WTC11 (cell line): Measurements from ENCODE around the gene COL5A1. TPM values are rescaled to one million over a fixed set of nuclear protein-coding genes. Genes with fewer than 3 reads are reported as not detected.

Source experiments
- ATAC-seq: fragments of 200-7000 bp; cut with Tn5 transposase; 2 replicates; pipeline ENCODE4 v1.10.0; 2021; ENCODE audit warnings: mild to moderate bottlenecking, moderate library complexity
- CTCF ChIA-PET: fragments of 300-600 bp; sonication (Branson Sonifier 250); formaldehyde crosslinking; loops from one replicate; lab custom pipeline; 2021; ENCODE audit warnings: antibody characterized with exemption; lab: Charles Lee
- POLR2A ChIA-PET: fragments of 350-600 bp; sonication (Branson Sonifier 250); formaldehyde crosslinking; loops from one replicate; lab custom pipeline; 2021; ENCODE audit warnings: antibody characterized with exemption; lab: Charles Lee
- DNase-seq: peaks from one replicate; pipeline ENCODE4 v3.0.0; 2021; ENCODE audit warnings: low spot score
- H3K27ac Mint-ChIP-seq: 2 replicates; pipeline ENCODE4 v1.8.0; 2021; ENCODE audit warnings: mixed read lengths
- H3K27me3 Mint-ChIP-seq: 2 replicates; pipeline ENCODE4 v1.8.0; 2021; ENCODE audit warnings: low read depth, mild to moderate bottlenecking, moderate library complexity, mixed read lengths
- H3K36me3 Mint-ChIP-seq: 2 replicates; pipeline ENCODE4 v1.8.0; 2021; ENCODE audit warnings: mixed read lengths
- H3K4me1 Mint-ChIP-seq: 2 replicates; pipeline ENCODE4 v1.8.0; 2022; ENCODE audit warnings: mixed read lengths
- H3K4me3 Mint-ChIP-seq: 2 replicates; pipeline ENCODE4 v1.8.0; 2021; ENCODE audit warnings: mild to moderate bottlenecking, moderate library complexity, mixed read lengths
- H3K9me3 Mint-ChIP-seq: 2 replicates; pipeline ENCODE4 v1.8.0; 2021; ENCODE audit warnings: mixed read lengths
- ARID4B ChIP-seq: sonication (generic); formaldehyde crosslinking; IDR thresholded peaks from 2 replicates; pipeline ENCODE4 v1.8.0; 2023; ENCODE audit warnings: missing genetic modification reagents, mild to moderate bottlenecking, borderline replicate concordance
- CREB1 ChIP-seq: sonication (generic); formaldehyde crosslinking; IDR thresholded peaks from 2 replicates; pipeline ENCODE4 v1.8.0; 2023; ENCODE audit warnings: mild to moderate bottlenecking, missing genetic modification reagents
- E2F1 ChIP-seq: sonication (generic); formaldehyde crosslinking; IDR thresholded peaks from 2 replicates; pipeline ENCODE4 v1.8.0; 2022; ENCODE audit warnings: mild to moderate bottlenecking, missing genetic modification reagents
- E2F5 ChIP-seq: sonication (generic); formaldehyde crosslinking; IDR thresholded peaks from 2 replicates; pipeline ENCODE4 v1.8.1; 2022; ENCODE audit warnings: mild to moderate bottlenecking, moderate library complexity, missing genetic modification reagents
- FOXP1 ChIP-seq: sonication (generic); formaldehyde crosslinking; IDR thresholded peaks from 2 replicates; pipeline ENCODE4 v1.8.0; 2022; ENCODE audit warnings: missing genetic modification reagents, mild to moderate bottlenecking, moderate library complexity, borderline replicate concordance
- GABPB1 ChIP-seq: sonication (generic); formaldehyde crosslinking; IDR thresholded peaks from 2 replicates; pipeline ENCODE4 v1.8.1; 2023; ENCODE audit warnings: mild to moderate bottlenecking, missing genetic modification reagents
- IRF1 ChIP-seq: sonication (generic); formaldehyde crosslinking; IDR thresholded peaks from 2 replicates; pipeline ENCODE4 v1.8.0; 2023; ENCODE audit warnings: missing genetic modification reagents
- MAX ChIP-seq: sonication (generic); formaldehyde crosslinking; IDR thresholded peaks from 2 replicates; pipeline ENCODE4 v1.8.0; 2022; ENCODE audit warnings: mild to moderate bottlenecking, missing genetic modification reagents
- NFYB ChIP-seq: sonication (generic); formaldehyde crosslinking; conservative IDR thresholded peaks from 2 replicates; pipeline ENCODE4 v1.8.0; 2022; ENCODE audit warnings: low read depth, missing genetic modification reagents
- NR1H2 ChIP-seq: sonication (generic); formaldehyde crosslinking; IDR thresholded peaks from 2 replicates; pipeline ENCODE4 v1.9.0; 2021; ENCODE audit warnings: mild to moderate bottlenecking, moderate library complexity, missing genetic modification reagents
- NR3C1 ChIP-seq: sonication (generic); formaldehyde crosslinking; conservative IDR thresholded peaks from 2 replicates; pipeline ENCODE4 v1.8.1; 2023; ENCODE audit warnings: low read depth, mild to moderate bottlenecking, missing genetic modification reagents
- OVOL2 ChIP-seq: fragments of 250-450 bp; sonication (Bioruptor Pico); IDR thresholded peaks from 2 replicates; pipeline ENCODE4 v1.9.0; 2021; ENCODE audit warnings: mild to moderate bottlenecking, borderline replicate concordance
- PREB ChIP-seq: sonication (generic); formaldehyde crosslinking; IDR thresholded peaks from 2 replicates; pipeline ENCODE4 v1.8.1; 2022; ENCODE audit warnings: mild to moderate bottlenecking, missing genetic modification reagents, moderate library complexity, borderline replicate concordance
- TP53 ChIP-seq: sonication (generic); formaldehyde crosslinking; IDR thresholded peaks from 2 replicates; pipeline ENCODE4 v1.8.1; 2023; ENCODE audit warnings: mild to moderate bottlenecking, missing genetic modification reagents
- USF2 ChIP-seq: sonication (generic); formaldehyde crosslinking; IDR thresholded peaks from 2 replicates; pipeline ENCODE4 v1.8.1; 2023; ENCODE audit warnings: mild to moderate bottlenecking, missing genetic modification reagents, moderate library complexity
- ZMAT4 ChIP-seq: fragments of 250-450 bp; sonication (Bioruptor Pico); IDR thresholded peaks from 2 replicates; pipeline ENCODE4 v1.9.0; 2021; ENCODE audit warnings: mild to moderate bottlenecking
- ZNF219 ChIP-seq: sonication (generic); formaldehyde crosslinking; IDR thresholded peaks from 2 replicates; pipeline ENCODE4 v1.8.0; 2023; ENCODE audit warnings: missing genetic modification reagents, mild to moderate bottlenecking, borderline replicate concordance
- ZNF512 ChIP-seq: sonication (generic); formaldehyde crosslinking; IDR thresholded peaks from 2 replicates; pipeline ENCODE4 v1.8.1; 2022; ENCODE audit warnings: missing genetic modification reagents, borderline replicate concordance
- ZNF532 ChIP-seq: fragments of 250-450 bp; sonication (Bioruptor Pico); IDR thresholded peaks from 2 replicates; pipeline ENCODE4 v1.9.0; 2021; ENCODE audit warnings: mild to moderate bottlenecking, borderline replicate concordance
- total RNA-seq: library from RNA; stranded (reverse); gene quantifications from 3 replicates; pipeline ENCODE4 v1.2.3, GENCODE V29; 2021

COL5A1 gene
- total RNA-seq, 1 experiment from 2014 or later = 13.5 TPM

GRCh38 chr9:134617246-134617645 is 24.4 kb upstream of the COL5A1 start:
- DNase-seq = no peak
- POLR2A ChIA-PET = no interaction called here
- TF ChIP-seq E2F5 (no peak), NR1H2 (no peak), ZNF219 (CRISPR knock-in tag) (no peak), PREB (CRISPR knock-in tag) (no peak), FOXP1 (no peak), E2F1 (CRISPR knock-in tag) (no peak), MAX (CRISPR knock-in tag) (no peak), ZMAT4 (CRISPR knock-in tag) (no peak), ARID4B (CRISPR knock-in tag) (no peak), NFYB (CRISPR knock-in tag) (no peak), ZNF532 (no peak), GABPB1 (CRISPR knock-in tag) (no peak), OVOL2 (CRISPR knock-in tag) (no peak), IRF1 (CRISPR knock-in tag) (no peak), CREB1 (no peak), NR3C1 (no peak), USF2 (CRISPR knock-in tag) (no peak), ZNF512 (no peak), TP53 (no peak)

More at GRCh38 chr9:134617246-134617645, 24.4 kb upstream of the COL5A1 start:
- Mint-ChIP-seq H3K36me3 (peaks cover 18% of the 10 kb centered on the region), H3K4me1 (no peaks in the 10 kb centered on the region), H3K27me3 (peaks cover 10% of the 10 kb centered on the region), H3K4me3 (no peak overlapping the region), H3K27ac (no peak overlapping the region), H3K9me3 (peaks cover 31% of the 10 kb centered on the region)
- ATAC-seq = no peak
- CTCF ChIA-PET = no interaction called here
